Measurements from ENCODE around the gene UBQLN4. TPM values are rescaled to one million over a fixed set of nuclear protein-coding genes. Genes with fewer than 3 reads are reported as not detected.
"Not testable (repeated sequence)": the region's sequence is repeated elsewhere in the genome, so short reads cannot be mapped to it uniquely, and the experiment has no call there.

Gene UBQLN4
- total RNA-seq, 1 donor from 2014 or later = 23.0 TPM

DNA sequence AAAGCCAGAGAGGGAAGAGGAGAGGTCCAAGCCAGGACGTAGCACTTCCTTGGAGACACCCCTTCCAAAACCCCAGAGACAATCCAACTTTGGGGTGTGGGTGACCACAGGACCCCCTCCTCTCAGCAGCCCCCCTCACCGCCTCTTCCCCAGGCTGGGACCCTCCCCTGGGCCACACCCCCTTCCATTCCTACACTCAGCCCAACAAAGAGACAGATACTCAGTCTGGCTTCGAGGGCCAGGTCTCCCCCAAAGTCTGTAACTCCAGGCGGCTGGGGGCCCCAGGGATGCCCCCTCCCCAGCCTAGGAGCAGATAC is 27.2 kb upstream of the UBQLN4 start:
- ATAC-seq = no peak

GRCh38 chr1:156080241-156080862 is 26.8 kb upstream of the UBQLN4 start:
- ATAC-seq = no peak

DNA sequence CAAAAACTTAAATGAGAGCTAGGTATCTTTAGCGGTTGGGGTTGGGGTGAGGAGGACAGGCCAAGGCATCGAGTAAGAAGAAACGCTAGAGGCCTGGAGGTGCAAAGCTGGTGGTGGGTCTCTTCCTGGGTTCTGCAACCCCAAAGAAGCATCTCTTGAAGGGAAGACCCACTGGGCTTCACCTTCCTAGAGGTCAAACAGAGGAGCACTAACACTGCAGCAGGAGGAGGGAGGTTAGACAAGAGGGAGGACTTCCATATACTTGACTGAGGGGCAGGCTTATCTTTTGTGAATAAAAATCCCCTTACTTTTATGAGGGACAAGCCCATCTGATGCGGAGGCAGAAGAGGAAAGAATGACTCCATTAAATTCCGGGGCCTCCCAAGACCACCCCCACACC is 26.2 kb upstream of the UBQLN4 start:
- ATAC-seq = no peak

- no peak for ATAC-seq
These were observed 25.1 kb upstream of the UBQLN4 start for GRCh38 chr1:156078728-156079127.

DNA sequence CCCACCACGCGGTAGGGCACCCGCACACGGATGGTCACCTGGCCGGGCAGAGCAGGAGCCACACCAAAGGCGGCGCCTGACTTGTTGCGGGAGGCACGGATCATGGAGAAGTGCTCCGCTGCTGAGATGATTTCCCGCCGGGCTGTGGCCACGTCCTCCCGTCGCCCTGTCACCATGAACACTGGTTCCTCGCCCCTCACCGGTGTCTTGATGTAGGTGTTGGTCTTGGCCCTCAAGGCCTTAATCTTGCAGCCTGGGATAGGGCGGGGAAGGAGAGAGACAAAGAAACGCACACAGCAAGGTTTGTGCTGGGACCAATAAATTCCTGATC is 23.8 kb upstream of the UBQLN4 start:
- no peak for ATAC-seq

DNA sequence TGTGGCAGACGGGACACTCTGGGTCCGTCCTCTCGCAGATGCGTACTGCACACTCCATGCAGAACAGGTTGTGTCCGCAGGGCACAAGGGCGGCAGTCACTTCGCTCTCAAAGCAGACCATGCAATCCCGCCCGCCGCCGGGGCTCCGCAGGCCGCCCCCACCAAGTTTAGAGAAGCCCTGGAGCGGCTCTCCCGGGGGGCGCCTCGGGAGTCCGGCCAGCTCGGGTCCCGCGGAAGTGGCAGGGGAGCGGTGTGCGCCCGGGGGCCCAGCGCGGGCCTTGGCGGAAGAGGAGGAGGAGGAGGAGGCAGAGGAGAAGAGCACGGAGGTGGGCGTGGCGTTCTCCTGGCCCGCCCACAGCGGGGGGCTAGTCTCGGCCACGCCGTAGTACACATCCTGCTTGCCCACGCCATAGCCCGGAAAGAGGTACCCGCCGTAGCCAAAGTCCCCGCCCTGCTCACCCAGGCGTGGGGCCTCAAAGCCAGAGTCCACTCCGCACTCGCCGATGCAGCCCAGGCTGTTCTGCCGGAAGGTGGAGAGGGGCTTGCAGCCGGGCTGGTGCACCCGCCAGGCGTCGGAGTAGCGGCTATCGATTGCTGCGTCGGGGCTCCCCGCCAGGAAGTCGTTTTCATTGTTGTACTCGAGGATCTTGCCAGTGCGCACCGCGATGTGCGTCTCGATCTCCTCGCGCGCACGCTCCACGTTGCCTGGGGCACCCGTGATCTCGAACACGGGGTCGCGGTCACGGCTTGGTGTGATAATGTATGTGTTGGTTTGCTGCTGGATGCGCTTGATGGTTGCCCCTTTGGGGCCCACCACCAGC is 23.2 kb upstream of the UBQLN4 start:
- peak; percentile 36 for ATAC-seq

DNA sequence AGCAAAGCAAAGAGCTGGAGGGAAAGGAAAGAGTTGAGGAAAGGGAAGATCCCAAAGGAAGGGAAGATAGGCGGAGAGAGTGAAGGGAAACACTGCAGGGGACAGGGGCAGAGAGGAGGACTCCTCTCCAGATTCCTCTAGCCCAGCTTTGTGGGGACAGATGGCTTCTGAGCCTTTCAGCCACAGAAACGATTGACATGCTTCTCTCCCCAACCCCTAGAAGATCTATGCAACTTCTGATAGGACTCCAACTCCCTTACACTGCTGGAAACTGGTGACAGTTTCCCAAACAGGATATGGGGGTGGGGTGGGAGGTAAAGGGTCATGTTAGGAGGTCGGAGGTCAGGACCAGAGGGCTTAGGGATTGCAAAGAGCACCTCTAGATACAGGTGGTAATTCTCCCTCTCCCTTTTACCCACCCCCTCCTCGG is 22.2 kb upstream of the UBQLN4 start:
- no peak for ATAC-seq

DNA sequence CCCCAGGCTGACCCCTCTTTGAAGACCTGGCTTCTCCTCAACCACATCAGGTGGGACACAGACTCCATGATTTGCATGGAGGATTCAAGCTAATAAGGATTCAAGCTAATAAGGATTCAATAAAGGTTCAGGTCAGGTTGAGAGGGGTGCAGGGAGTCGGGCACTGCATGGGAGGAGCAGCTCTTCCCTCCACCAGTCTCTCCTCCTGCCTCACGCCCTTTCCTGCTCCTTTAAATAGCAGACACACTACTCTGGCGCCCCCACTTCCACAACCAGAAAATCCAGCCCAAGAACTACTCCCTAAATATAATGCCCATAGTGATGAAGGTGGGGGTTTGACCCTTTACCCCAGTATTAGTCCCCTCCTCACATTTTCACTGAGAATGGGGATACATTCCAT is 21.6 kb upstream of the UBQLN4 start:
- no peak for ATAC-seq

GRCh38 chr1:156074661-156075060 is 21.1 kb upstream of the UBQLN4 start:
- ATAC-seq = no peak

DNA sequence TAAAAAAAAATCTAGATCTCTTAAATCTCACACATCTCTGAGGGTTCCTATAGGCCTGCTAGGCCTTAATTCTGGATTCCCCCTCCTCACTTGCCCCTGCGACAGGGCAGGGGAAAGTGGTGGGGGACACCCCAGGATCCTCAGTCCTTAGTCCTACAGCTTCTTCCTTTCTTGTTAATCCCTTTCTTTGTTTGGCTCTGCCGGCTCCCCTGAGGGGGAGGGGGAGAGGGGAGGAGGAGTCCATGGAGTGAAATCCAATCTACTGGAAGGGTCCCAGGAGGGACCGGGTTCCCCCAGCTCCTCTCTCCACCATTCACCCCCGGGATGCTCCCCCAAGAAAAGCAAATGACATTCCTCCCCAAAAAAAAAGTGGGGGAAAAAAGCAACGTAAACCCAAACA is 20.1 kb upstream of the UBQLN4 start:
- no peak for ATAC-seq

- ATAC-seq = no peak
These were observed 19.6 kb upstream of the UBQLN4 start for GRCh38 chr1:156073110-156073687.

- no peak for ATAC-seq
These were observed 18.7 kb upstream of the UBQLN4 start for GRCh38 chr1:156072251-156072650.

- ATAC-seq = not testable (repeated sequence)
These were observed 17.8 kb upstream of the UBQLN4 start for GRCh38 chr1:156071332-156071816.

DNA sequence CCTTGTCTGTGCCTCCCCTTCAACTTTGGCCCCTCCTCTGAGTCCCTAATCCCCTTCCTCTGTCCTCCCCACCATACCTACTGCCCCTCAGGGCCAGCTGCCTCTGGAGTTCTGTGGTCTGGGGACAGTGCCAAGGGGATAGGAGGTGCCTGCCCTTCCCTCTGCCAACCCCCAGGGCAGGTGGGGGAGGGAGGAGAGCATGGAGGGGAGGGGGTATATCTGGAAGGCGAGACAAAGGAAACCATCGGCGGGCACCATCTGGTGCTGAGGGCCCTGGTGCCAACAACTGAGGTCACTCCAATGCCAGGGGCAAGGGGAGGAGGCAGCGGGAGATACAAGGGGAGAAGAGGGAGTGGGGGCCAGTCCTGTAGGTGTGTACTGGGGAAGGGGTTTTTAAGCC is 16.9 kb upstream of the UBQLN4 start:
- peak; percentile 7 for ATAC-seq

DNA sequence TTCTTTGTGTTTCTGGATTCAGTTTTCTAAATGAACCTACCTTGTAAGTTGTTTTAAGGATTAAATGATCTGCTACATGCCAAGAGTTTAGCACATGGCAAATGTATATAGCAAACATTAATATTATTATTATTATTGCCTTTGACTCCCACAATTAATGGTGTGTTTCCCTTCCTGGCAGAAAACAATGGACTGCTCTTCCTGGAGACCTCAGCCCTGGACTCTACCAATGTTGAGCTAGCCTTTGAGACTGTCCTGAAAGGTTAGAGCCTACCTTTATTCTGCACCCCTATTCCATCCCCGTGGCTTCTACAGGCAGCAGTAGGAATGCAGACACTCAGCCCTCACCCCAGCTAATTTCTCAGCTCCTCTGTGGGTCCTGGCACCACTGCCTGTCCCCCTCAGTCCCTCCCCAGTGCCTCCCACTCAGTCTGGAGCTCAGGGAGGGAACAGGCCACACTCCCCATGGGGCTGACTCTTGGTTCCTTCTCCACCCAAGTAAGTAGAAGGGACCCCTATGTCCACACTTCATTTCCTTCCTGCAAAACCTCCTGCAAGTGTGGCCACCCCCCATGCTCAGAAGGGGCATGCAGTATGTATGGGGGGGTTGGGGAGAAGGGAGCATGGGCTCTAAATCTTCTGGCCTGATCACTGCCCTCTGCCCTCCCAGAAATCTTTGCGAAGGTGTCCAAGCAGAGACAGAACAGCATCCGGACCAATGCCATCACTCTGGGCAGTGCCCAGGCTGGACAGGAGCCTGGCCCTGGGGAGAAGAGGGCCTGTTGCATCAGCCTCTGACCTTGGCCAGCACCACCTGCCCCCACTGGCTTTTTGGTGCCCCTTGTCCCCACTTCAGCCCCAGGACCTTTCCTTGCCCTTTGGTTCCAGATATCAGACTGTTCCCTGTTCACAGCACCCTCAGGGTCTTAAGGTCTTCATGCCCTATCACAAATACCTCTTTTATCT is 16.2 kb upstream of the UBQLN4 start:
- ATAC-seq = no peak

DNA sequence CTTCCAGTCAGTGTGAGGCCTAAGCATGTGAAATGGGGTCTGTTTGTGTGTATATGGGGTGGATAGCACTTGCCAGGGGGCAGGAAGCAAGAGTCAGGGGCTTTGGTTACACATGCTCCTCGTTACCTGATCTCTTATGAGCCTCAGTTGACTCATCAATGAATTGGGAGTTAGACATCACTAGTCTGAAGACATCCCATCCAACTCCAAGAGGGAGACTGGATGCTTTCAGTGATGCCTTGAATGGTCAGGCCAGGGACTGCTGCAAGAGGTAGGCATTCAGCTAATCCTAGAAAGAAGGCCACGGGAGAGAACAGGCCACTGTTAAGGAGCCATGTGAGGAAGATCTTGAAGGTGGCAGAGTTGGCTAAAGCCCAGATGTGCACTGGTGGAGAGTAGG is 13.7 kb upstream of the UBQLN4 start:
- ATAC-seq = no peak

DNA sequence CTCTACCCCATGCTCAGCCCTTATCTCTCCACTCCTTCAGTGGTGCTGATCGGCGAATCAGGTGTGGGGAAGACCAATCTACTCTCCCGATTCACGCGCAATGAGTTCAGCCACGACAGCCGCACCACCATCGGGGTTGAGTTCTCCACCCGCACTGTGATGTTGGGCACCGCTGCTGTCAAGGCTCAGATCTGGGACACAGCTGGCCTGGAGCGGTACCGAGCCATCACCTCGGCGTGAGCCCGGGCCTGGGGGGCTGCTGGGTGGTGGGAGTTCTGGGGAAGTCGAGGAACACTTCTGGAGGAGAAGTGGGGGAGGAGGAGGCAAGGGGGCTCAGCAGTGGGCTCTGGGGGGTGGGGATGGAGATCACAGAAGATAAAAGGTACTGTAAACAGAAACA is 12.3 kb upstream of the UBQLN4 start:
- no peak for ATAC-seq

DNA sequence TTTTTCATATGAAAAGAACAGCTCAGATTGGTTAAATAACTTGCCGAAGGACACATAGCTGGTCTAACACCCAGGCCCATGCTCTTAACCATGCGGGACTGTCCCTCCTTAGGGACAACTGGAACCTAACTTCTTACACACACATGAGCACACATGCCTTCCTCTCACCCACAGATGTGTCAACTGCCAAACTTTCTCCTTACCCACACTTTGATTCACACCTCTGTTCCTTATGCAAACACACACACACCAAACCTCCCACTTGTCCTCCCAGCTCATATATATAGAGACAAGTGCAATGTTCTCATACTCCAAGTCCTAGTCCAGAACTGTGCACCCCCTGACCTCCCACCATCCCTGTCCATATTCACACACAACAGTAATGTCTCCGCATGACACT is 11.6 kb upstream of the UBQLN4 start:
- no peak for ATAC-seq

DNA sequence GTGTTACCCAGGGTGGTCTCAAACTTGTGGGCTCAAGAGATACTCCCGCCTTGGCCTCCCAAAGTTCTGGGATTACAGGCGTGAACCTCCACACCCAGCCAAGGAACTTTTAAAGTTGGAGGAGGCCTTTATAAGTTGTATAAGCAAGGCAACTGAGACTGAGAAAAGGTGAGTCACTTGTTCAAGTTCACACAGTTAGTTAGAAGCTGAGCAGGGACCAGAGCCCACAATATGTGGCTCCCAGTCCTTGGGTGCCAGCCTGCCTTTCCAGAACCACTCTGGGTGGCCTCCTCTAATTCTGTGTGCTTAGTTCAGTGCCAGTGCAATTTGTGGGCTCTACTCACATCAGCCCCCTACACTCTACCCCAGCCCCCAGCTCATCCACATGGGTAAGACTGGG is 11.0 kb upstream of the UBQLN4 start:
- no peak for ATAC-seq

- no peak for ATAC-seq
These were observed 10.3 kb upstream of the UBQLN4 start for GRCh38 chr1:156063997-156064285.

DNA sequence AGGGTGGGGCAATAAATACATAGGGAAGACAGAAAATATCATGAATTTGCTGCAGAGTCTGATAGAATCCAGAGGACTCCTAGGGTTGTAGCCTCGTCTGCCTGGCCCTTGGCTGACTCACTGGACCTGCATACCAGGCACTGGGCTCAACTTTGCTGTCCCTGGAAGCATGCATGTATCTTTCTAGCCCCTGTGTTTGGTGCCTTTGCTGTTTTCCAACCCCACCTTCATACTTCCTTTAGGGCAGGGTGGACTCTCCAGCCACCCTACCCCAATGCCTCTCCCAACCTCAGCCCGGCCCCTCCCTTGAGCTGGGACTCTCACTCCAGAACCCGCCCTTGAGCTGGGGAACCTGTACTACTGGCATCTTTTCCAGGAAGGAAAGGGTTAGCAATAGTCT is 8.6 kb upstream of the UBQLN4 start:
- ATAC-seq = peak; percentile 79

DNA sequence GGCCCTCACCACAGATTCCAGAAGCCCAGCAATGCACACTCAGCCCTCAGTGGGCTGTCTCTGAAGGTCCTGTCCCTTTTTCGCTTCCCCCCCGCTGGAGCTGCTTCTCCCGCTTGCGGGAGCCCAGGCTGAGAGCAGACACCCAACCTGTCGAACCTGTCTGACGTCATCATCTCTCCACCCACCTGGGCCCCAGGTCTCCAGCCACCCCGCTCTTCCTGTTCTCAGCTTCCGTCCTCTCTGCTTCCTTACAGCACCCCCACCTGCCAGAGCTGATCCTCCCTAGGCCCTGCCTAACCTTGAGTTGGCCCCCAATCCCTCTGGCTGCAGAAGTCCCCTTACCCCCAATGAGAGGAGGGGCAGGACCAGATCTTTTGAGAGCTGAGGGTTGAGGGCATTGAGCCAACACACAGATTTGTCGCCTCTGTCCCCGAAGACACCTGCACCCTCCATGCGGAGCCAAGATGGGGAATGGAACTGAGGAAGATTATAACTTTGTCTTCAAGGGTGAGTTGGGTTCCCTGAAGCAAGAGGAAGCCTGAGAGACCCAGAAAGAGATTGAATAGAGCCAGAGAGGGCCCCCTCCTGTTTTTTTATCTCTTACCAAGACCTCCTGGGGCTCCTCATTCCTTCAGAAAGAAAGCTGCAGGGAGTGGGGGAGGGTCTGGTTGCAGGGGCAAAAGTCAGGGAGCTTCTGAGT is 7.5 kb upstream of the UBQLN4 start, which contains the start of gene RAB25:
RAB25 (plus strand) TSS at position 224 of the 700 bp plus-strand sequence; CDS start at position 465, 241 bp downstream.
- ATAC-seq = peak; percentile 83
